HG02588 (cell line): ENCODE results near the gene ZNF638.
"Not testable (repeated sequence)": the region's sequence is repeated elsewhere in the genome, so short reads cannot be mapped to it uniquely, and the experiment has no call there.

ENCODE experiments used
- ATAC-seq: cut with Tn5 transposase; IDR thresholded peaks from one replicate; pipeline ENCODE4 v1.9.1; 2021; ENCODE audit warnings: mild to moderate bottlenecking, moderate library complexity; ENCODE audit not compliant: unreplicated experiment

Gene ZNF638

DNA sequence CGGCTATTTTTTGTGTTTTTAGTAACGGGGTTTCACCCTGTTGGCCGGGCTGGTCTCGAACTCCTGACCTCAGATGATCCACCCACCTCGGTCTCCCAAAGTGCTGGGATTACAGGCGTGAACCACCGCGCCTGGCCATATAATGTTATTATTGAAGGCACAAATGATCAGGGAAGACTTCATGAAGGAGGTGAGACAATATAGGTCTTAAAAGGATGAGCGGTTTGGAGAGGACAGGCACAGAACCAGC lies 326 bp upstream of the ZNF638 start:
- ATAC-seq, result not testable (repeated sequence)

DNA sequence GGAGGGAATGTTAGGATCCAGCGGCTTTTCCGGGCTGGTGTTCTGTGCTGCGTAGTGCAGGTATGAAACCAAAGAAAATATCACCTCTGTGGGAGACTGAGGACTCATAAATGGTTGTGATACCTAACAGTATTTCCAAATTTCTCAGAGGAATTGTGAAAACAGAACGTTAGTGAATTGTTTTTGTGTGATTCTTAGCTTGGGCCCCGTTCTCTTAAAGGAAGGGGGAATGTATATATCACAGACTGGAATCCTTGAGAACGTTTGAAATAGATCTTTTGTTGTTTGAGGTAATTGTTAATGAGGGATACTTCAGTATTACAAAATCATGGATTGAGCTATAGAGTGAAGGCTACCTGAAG lies 834 bp downstream of the ZNF638 start:
- ATAC-seq, result no peak

DNA sequence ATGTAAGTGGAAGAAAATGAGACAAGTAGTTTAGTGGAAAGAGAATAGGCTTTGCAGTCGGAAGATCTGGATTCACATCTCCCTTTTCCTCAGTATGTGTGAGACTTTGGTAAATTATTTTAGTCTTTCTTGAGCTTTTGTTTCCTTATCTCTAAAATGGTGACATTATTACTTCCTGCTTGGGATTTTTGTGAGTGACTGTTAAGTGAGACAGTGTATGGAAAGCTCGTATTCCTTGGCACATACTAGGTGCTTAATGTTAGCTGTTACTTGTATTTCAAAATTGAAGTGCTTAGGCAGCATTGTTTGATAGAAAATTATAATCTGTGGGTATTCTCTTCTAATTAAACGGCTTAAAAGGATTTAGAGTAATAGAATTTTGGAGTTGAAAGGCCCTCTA lies 2.0 kb downstream of the ZNF638 start:
- no peak for ATAC-seq

DNA sequence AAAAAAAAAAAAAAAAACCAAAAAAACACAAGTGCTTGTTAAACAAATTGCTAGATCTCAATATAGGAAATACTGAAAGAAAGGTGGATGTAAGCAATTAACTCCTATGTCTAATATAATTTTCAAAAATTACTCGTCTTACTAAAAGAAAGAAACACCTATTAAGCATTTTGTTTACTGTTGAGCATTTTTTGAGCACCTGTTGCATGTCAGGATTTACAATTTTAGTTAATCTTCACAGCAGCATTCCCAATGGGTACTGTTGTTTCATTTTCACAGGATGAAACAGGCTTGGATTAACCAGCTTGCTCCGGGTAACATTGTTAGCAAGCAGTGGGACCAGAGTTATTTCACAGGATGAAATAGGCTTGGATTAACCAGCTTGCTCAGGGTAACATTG lies 4.8 kb downstream of the ZNF638 start:
- no peak for ATAC-seq

DNA sequence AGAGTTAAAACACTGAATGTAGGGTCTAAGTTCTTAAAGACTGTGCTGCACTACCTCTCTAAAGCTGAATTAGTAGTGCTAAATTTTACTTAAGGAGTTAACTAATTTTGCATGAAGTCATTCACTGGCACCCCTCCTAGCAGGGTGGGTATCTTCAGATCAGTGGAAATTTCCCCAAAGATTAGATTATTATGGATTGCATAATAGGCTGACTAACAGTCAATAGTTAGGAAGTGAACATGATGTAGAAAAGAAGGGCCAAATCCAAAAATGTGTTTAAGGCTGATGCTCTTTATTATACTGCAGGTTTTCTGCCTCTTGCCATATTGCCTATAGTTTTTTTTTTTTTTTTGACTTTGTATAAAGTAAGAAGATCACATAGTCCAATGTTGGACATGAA lies 5.2 kb downstream of the ZNF638 start:
- no peak for ATAC-seq

DNA sequence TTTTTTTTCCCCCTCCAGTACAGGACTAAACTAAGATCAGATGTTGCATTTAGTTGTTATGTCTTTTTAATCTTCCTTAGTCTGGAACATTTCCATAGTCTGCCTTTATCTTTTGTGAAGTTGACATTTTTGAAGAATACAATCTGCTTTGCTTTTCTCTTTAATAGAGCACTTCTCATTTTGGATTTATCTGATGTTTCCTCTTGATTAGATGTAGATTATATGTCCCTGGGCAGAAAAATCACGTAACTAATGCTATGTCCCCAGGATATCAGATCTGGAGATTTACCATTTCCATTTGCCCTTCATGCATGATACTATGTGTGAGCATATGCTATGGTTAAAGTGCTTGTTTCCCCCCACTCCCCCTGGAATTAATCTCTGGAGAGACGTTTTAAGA lies 6.2 kb downstream of the ZNF638 start:
- ATAC-seq, result no peak

DNA sequence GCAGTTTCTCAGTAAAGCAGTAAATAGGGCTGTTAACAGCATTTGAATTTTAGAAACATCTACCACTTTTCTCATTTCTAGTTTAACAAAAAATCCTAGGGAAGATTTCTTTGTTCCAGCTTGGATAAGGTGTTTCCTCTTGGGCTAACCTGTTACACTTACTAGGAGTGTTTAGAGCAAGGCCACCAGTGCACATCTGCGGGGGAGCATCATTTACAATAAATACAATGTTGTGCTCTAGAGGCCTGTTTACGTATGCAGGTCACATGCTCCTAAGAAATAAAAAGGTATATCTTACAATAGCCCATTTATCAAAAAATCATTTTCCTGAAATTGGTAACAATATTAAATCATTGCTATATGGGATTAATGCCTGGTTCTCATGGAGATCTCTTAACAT lies 8.1 kb downstream of the ZNF638 start:
- ATAC-seq, result no peak

DNA sequence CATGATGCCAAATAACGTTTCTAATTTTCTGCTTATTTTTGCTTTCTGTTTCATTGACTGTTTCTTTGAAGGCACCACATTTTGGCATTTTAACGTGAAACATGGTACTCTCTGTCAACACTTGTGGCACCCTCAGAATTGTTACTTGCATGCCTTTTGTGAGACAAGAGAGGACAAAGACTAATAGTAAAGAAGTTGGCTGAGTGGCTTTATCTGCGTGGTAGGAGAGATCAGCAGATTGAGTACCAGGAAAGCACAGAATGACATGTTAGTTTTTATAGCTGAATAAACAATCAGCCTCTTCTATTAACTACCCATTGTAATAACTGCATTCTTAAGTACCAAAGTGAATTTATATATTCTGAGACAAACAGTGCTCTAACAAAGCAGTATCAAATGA lies 8.6 kb downstream of the ZNF638 start:
- no peak for ATAC-seq

DNA sequence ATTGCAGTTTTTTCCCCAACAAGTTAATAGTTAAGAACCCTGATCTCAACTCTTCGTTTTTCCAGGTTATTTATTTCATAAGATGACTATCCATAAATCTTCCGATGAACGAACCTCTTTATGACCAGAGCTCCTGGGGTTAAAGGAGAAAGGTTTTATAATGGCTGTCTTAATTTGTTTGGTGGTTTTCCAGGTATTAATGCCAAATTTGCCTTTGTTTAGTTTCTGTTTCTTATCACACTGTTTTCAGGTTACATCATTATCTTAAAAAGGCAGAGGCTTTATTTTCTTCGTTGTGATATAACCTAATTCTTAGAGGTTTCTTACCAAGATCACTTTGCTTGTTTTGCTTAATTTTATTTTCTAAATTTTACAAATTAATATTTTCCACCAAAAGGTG lies 10.1 kb downstream of the ZNF638 start:
- ATAC-seq, result no peak

DNA sequence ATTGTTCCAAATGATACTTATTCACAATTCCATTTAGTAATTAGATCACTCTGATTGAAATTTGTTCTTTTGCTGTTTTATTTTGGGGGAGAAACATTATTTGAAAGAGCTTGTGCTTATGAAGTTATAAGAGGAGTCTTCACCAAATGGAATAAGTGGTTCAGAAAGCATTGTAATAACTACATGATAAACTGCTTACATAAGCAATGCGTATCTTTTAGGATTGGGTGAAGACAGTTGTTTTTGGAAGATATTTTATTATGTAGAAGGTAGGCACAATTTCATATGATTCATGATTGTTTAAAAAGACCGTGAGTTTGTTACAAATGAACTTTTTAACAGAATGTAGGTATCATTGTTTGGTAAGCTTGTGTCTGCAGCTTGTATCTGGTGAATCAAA lies 14.5 kb downstream of the ZNF638 start:
- ATAC-seq, result no peak

DNA sequence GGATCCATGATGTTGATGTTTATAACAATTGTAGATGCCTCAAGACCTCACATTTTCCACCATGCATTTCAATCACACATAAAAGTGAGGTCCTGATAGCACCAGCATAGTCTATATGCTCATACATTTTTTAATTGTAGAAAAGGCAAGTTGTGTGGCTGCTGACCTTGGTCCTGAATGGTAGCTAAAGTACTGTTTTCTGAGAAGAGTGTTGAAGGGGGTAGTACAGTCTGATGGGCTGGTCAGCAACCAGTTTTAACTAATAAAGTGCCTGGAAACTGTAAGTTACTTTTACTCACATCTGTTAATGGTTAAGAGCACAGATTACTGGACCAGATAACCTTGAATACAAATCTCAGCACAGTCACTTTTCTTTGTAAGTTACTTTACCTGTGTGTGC lies 15.9 kb downstream of the ZNF638 start:
- ATAC-seq, result no peak

DNA sequence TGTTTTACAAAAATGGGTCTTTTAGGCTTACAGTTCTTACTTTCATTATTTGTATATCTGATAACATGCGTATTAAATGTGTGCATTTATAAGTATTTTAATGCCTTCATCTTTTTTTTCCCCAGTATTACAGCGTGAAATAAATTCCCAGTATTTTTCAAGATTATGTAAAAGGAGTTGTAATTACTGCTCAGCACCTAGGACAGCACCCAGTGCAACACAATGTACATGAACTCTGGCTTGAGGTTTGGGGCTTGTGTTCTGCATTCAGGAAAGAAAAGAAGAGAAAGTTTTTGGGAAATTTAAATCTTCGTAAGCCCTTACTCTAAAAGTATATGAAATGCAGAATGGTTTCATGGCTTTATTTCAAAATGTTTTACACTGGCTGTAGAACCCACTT lies 16.7 kb downstream of the ZNF638 start:
- ATAC-seq, result no peak

DNA sequence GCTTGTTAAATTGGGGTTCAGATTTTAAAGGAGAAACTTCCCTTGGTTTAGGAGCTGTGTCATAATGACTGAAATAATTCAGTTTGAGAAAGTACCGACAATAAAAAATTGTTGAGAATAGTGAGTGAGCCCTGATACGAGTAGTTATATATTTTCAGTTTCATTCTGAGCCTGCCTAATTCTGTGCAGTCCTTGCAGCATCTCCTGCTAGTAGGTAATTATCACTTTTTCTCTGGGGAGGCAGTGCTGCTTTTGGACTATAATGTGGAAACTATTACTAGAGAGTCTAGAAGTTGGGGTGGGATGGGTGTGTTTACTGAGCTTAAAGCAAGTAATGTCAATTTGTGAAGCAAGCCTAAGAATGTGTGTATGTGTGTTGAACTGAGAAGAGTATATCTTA lies 21.7 kb downstream of the ZNF638 start:
- no peak for ATAC-seq

DNA sequence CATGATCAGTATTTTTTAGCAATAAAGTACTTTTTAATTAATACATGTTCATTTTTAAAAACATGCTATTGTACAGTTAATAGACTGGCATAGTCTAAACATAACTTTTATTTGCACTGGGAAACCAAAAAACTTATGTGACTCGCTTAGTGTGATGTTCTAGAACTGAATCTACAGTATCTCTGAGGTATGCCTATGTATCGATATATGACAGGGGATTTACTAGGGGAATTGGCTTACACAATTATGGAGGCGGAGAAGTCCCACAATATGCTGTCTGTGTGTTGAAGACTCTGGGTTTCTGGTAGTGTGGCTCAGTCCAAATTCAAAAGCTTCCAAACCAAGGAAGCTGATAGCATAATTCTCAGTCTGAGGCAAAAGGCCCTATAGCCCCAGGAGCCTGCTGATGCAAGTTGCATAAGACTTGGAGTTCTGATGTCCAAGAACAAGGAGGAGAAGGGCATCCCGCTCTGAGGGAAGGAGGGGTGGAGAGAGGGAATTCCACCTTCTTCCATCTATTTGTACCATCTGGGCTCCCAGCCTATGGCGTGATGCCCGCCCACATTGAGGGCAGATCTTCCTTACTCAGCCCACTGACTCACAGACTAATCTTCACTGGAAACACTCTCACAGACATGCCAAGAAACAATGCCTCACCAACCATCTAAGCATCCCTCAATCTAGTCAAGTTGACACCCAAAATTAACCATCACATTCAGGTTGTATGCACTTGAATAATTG lies 27.5 kb downstream of the ZNF638 start:
- ATAC-seq, result no peak

DNA sequence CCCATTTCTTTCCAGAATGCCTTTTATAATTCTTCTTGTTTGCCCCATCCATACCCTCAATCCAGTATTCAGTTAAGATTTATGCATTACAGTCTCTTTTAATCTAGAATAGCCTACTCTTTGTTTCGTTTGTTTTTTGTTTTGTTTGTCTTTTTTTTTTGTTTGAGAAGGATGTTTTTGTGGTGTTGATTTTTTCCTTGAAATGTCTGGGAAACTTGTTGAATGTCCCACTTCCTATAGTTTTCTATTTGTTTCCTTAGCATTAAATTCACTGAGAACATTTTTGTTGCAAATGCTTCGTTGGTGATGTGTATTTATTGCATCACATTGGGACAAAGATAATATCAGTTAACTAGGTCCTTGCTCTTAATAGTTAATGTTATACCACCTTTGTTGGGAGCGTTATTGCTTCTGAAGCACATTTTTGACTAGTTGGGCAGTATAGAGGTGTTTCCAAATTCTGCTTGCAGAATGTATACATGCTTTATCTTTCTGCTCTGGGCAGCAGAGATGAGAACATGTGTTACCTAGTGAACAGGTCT lies 28.9 kb downstream of the ZNF638 start:
- ATAC-seq, result no peak

DNA sequence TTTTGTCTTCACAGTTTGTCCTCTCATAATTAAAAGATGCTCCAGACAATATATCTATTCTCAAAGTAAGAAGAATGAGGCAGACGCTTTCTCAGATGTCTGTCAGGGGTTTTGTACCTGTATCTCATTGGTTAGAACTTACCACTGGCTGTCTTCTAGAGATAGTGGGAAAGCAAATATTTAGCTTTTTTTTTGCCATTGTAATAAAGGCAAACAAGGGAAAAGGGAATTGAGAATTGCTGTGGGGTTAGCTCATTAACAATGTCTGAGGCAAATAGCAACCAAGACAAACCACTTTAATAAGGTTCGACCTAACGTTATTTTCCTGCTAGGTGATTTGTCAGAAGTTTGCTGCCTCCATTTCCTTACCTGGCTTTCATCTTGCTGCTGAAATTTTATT lies 30.0 kb downstream of the ZNF638 start:
- no peak for ATAC-seq

DNA sequence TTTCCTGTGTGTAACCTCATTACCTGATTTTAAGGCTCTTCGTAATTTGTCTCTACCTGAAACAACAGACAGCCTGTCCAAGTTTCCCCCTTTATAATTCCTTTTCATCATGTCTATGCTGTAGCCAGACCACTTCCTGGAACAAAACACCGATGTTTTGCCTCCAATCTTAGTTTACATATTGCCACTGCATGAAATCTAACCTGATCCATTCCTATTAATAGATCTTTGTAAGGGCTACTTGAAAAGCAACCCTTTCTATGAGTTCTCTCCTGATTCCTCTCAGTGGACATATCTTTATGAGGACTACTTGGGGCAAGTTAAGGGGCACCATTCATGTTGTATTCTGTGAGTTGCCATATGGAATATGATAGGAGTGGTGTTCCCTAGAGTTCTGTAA lies 30.9 kb downstream of the ZNF638 start:
- ATAC-seq, result no peak

DNA sequence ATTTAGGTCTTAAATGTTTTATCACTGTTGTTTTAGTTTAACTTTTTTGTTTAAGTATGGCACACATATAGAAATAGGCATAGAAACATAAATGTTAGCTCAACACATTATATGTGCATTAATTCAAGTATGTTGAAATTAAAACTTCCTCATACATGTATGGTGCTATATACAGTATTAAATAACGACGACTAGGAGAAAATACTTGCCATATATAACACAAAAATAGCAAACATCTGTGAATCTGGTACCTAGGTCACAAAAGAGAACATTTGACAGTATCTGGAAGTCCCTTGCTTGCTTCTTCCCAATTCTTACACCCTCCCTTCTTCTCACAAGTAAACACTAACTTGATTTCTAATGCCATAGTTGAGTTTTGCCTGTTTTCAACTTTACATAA lies 38.4 kb downstream of the ZNF638 start:
- ATAC-seq, result no peak

DNA sequence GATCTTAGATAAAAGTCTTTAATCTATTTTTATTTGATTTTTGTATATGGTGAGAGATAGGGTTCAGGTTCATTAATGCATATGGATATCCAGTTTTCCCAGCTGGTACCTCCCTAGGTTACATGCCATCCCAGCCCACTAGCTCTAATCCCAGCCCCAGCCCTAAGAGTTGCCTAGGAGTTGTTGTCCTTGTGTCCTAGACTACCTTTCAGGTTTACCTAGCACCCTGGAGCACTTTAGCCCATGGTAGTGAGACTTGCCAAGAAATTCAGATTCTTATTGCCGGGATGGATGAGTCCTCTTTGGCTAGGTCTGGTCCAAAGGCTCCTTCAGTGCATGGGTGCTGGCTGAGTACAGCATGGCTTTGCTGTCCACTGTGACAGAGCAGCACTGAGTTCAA lies 40.5 kb downstream of the ZNF638 start:
- no peak for ATAC-seq

DNA sequence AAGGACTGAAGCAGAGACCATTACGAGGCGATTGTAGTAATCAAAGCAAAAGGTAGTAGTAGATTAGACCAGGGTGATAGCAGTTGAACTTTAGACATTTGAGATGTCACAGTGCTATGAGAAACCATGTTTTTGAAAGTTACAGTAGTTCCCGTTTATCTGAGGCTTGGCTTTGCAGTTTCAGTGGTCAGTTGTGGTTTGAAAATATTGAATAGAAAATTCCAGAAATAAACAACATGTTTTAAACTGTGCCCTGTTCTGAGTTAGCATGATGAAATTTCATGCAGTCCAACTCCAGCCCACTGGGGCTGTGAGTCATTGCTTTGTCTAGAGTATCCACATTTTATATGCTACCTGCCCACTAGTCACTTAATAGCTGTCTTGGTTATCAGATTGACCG lies 47.5 kb downstream of the ZNF638 start:
- no peak for ATAC-seq

DNA sequence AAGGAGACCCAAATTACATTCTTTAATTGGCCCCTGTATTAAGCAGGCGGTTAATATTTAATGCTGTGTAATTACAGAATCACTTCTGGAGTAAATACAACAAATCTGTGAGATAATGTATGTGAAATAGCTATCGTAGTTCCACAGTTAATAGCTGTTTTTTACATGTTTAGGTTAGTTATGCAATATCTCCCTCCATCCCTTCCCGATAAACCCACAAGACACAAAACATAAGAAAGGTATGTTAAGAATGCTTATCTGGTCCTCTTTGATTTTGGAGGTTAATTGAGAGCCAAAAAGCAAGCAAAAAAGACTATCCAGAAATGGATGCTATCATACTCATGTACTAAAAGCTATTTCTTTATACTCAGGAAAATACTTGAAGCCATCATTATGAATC lies 49.1 kb downstream of the ZNF638 start:
- ATAC-seq, result no peak

DNA sequence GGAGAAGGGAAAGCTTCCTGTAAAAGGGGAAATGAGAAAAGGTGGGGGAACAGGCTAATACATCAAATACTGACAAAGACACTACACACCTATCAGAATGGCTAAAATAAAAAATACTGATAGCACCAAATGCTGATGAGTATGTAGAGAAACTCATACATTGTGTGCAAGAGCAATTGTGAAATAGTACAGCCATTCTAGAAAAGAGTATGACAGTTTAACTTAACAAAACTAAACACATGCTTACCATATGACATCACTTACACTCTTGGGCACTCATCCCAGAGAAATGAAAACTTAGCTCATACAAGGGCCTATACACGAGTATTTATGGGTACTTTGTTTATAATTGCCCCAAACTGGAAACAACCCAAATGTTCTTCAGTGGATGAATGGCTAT lies 53.4 kb downstream of the ZNF638 start:
- ATAC-seq, result no peak

DNA sequence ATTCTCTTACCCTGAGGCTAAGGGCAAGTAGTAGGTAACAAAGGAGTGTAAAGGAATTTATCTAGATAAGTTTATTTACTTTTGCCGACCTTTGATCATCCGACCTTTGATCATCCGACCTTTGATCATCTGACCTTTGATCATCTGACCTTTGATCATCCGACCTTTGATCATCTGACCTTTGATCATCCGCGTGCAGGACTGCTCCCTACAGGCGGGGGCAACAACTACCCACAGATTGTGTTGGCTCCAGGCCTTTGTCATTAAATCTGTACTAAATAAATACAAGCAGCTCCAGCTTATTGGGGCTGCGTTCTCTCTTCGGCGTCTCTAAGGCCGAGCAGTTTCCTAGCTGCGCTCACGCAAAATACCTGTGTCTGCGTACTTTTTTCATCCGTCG lies 56.6 kb downstream of the ZNF638 start:
- ATAC-seq, result no peak
